Measurements from ENCODE around the gene TOPBP1.
"Not testable (repeated sequence)": the region's sequence is repeated elsewhere in the genome, so short reads cannot be mapped to it uniquely, and the experiment has no call there.

TOPBP1 gene

GRCh38 chr3:133693821-133694220 is 32.1 kb upstream of the TOPBP1 start:
- H3K27ac ChIP-seq (ENCODE audit: low read depth, low read length, poor library complexity, severe bottlenecking): no peak overlapping the region
- H2AFZ ChIP-seq (ENCODE audit: low read length): no peak overlapping the region
- H3K79me2 ChIP-seq (ENCODE audit: insufficient read depth, low read length): no peaks in the 10 kb centered on the region
- H3K4me1 ChIP-seq (ENCODE audit: insufficient read depth, low read length, severe bottlenecking): no peaks in the 10 kb centered on the region
- H3K4me2 ChIP-seq (ENCODE audit: low read length): no peak overlapping the region
- H3K36me3 ChIP-seq (ENCODE audit: insufficient read depth, low read length): no peaks in the 10 kb centered on the region
- no peak for TF ChIP-seq CTCF (IDR thresholded peaks at IDR 0.05; ENCODE audit: low read length)
- TF ChIP-seq EZH2 (IDR thresholded peaks at IDR 0.05; ENCODE audit: borderline replicate concordance, low read length): no peak
- 0 out of 2 replicates have a peak, but pooled peaks cover 5% of the 10 kb centered on the region for H3K27me3 ChIP-seq (ENCODE audit: insufficient read depth, low read length)
- no peaks in the 10 kb centered on the region for H3K9me3 ChIP-seq (ENCODE audit: low read length)
- no peaks in the 10 kb centered on the region for H3K9me2 ChIP-seq (ENCODE audit: low read depth, low read length)
- no peak overlapping the region for H3K9ac ChIP-seq (ENCODE audit: low read length)
- no peak overlapping the region for H3K4me3 ChIP-seq (ENCODE audit: low read depth, low read length, poor library complexity, severe bottlenecking)
- H3F3A ChIP-seq (ENCODE audit: insufficient read depth, low read length): no peaks in the 10 kb centered on the region
- H4K20me1 ChIP-seq (ENCODE audit: insufficient read depth, low read length): no peaks in the 10 kb centered on the region

- Histone ChIP-seq H3K27ac (ENCODE audit: low read depth, low read length, poor library complexity, severe bottlenecking) (no peak overlapping the region), H2AFZ (ENCODE audit: low read length) (no peak overlapping the region), H3K9ac (ENCODE audit: low read length) (no peak overlapping the region), H3K9me3 (ENCODE audit: low read length) (no peaks in the 10 kb centered on the region), H3F3A (ENCODE audit: insufficient read depth, low read length) (no peaks in the 10 kb centered on the region), H3K27me3 (ENCODE audit: insufficient read depth, low read length) (0 out of 2 replicates have a peak, but pooled peaks cover 5% of the 10 kb centered on the region), H3K79me2 (ENCODE audit: insufficient read depth, low read length) (no peaks in the 10 kb centered on the region), H3K36me3 (ENCODE audit: insufficient read depth, low read length) (no peaks in the 10 kb centered on the region), H3K4me1 (ENCODE audit: insufficient read depth, low read length, severe bottlenecking) (no peaks in the 10 kb centered on the region), H3K4me2 (ENCODE audit: low read length) (no peak overlapping the region), H3K9me2 (ENCODE audit: low read depth, low read length) (no peaks in the 10 kb centered on the region), H3K4me3 (ENCODE audit: low read depth, low read length, poor library complexity, severe bottlenecking) (no peak overlapping the region), H4K20me1 (ENCODE audit: insufficient read depth, low read length) (no peaks in the 10 kb centered on the region)
- no peak for TF ChIP-seq EZH2 (IDR thresholded peaks at IDR 0.05; ENCODE audit: borderline replicate concordance, low read length)
- TF ChIP-seq CTCF (IDR thresholded peaks at IDR 0.05; ENCODE audit: low read length): no peak
These were observed 31.0 kb upstream of the TOPBP1 start for GRCh38 chr3:133692759-133693158.

- Histone ChIP-seq H3K9ac (ENCODE audit: low read length) (no peak overlapping the region), H3K27ac (ENCODE audit: low read depth, low read length, poor library complexity, severe bottlenecking) (no peak overlapping the region)
These were observed 29.7 kb upstream of the TOPBP1 start for GRCh38 chr3:133691273-133692107.

GRCh38 chr3:133677993-133678392 is 16.3 kb upstream of the TOPBP1 start:
- not testable (repeated sequence) for H3K9me2 ChIP-seq (ENCODE audit: low read depth, low read length); H3K79me2 ChIP-seq (ENCODE audit: insufficient read depth, low read length); H4K20me1 ChIP-seq (ENCODE audit: insufficient read depth, low read length); H3K36me3 ChIP-seq (ENCODE audit: insufficient read depth, low read length); H3K4me3 ChIP-seq (ENCODE audit: low read depth, low read length, poor library complexity, severe bottlenecking); H2AFZ ChIP-seq (ENCODE audit: low read length); H3K9me3 ChIP-seq (ENCODE audit: low read length); H3K27ac ChIP-seq (ENCODE audit: low read depth, low read length, poor library complexity, severe bottlenecking); H3K27me3 ChIP-seq (ENCODE audit: insufficient read depth, low read length); H3K9ac ChIP-seq (ENCODE audit: low read length); H3F3A ChIP-seq (ENCODE audit: insufficient read depth, low read length); H3K4me2 ChIP-seq (ENCODE audit: low read length)
- peaks cover 14% of the 10 kb centered on the region for H3K4me1 ChIP-seq (ENCODE audit: insufficient read depth, low read length, severe bottlenecking)

More at GRCh38 chr3:133691273-133692107, 29.7 kb upstream of the TOPBP1 start:
- Histone ChIP-seq H3K36me3 (ENCODE audit: insufficient read depth, low read length) (no peaks in the 10 kb centered on the region), H3K9me2 (ENCODE audit: low read depth, low read length) (no peaks in the 10 kb centered on the region), H3K4me1 (ENCODE audit: insufficient read depth, low read length, severe bottlenecking) (no peaks in the 10 kb centered on the region), H3K4me2 (ENCODE audit: low read length) (no peak overlapping the region), H3K79me2 (ENCODE audit: insufficient read depth, low read length) (no peaks in the 10 kb centered on the region), H3F3A (ENCODE audit: insufficient read depth, low read length) (no peaks in the 10 kb centered on the region), H3K9me3 (ENCODE audit: low read length) (no peaks in the 10 kb centered on the region), H3K27me3 (ENCODE audit: insufficient read depth, low read length) (0 out of 2 replicates have a peak, but pooled peaks cover 5% of the 10 kb centered on the region), H4K20me1 (ENCODE audit: insufficient read depth, low read length) (no peaks in the 10 kb centered on the region), H2AFZ (ENCODE audit: low read length) (no peak overlapping the region), H3K4me3 (ENCODE audit: low read depth, low read length, poor library complexity, severe bottlenecking) (no peak overlapping the region)
- no peak for TF ChIP-seq CTCF (IDR thresholded peaks at IDR 0.05; ENCODE audit: low read length)

Measured in OCI-LY1 (cell line).